Prostate gland (tissue), 2 donors: ENCODE results near the gene TPPP. TPM values are rescaled to one million over a fixed set of nuclear protein-coding genes. Genes with fewer than 3 reads are reported as not detected.

Experiments
- DNase-seq: peaks from one replicate; pipeline ENCODE4 v3.0.0-alpha.2; 2019; ENCODE audit warnings: low spot score
- H3K27ac ChIP-seq, 2 donors: fragments of 200-600 bp; sonication (generic); 2 replicates each; pipeline ENCODE4 v1.5.1; 2017 to 2019
- H3K27me3 ChIP-seq: fragments of 200-600 bp; sonication (generic); replicated peaks from 2 replicates; pipeline ENCODE4 v1.5.1; 2019; ENCODE audit not compliant: insufficient read depth
- H3K36me3 ChIP-seq, 2 donors: fragments of 200-600 bp; sonication (generic); 1 replicate in 1 of 2; 2 replicates in 1 of 2; pipeline versions ENCODE4 v1.5.1 to v1.8.1; 2017 to 2019
- H3K4me1 ChIP-seq: fragments of 200-600 bp; sonication (generic); replicated peaks from 2 replicates; pipeline ENCODE4 v1.5.1; 2019
- H3K4me3 ChIP-seq, 2 donors: fragments of 200-600 bp; sonication (generic); 2 replicates each; pipeline ENCODE4 v1.5.1; 2017 to 2019
- H3K9me3 ChIP-seq: fragments of 200-600 bp; sonication (generic); 2 replicates; pipeline ENCODE4 v1.5.1; 2017
- POLR2A ChIP-seq: fragments of 450-650 bp; IDR thresholded peaks from one replicate; pipeline ENCODE4 v1.6.1; 2016; ENCODE audit warnings: antibody characterized with exemption, mild to moderate bottlenecking
- POLR2AphosphoS5 ChIP-seq: sonication (generic); formaldehyde crosslinking; IDR thresholded peaks from one replicate; pipeline ENCODE4 v1.6.1; 2017; ENCODE audit warnings: antibody characterized with exemption
- WGBS: methylation state at CpG from one replicate; pipeline ENCODE4 v1.1.5; 2018; 5-methylcytosine and 5-hydroxymethylcytosine counted together
- intact Hi-C: fragments of 100-400 bp; cut with DNase I; formaldehyde crosslinking; loops from one replicate; pipeline ENCODE4 v1.14.2; 2022
- total RNA-seq, 2 donors: library from RNA; depleted of rRNA; stranded (reverse); fragments of >200 nt; gene quantifications; one replicate each; pipeline ENCODE4 v1.1.0, GENCODE V29; 2016
- TF ChIP-seq, protein P1 (sequence below), 4 experiments: fragments of 200-600 bp in 2 of 4; fragments of 450-650 bp in 2 of 4; sonication (generic) in 2 of 4; IDR thresholded peaks; 1 replicate in 3 of 4; 2 replicates in 1 of 4; pipeline ENCODE4 v1.5.1; 2016 to 2019; ENCODE audit warnings: antibody characterized with exemption in 4 of 4, mild to moderate bottlenecking in 2 of 4, moderate library complexity in 2 of 4

Gene TPPP
- total RNA-seq, 2 donors from 2014 or later = 2.3 to 6.9 TPM

DNA sequence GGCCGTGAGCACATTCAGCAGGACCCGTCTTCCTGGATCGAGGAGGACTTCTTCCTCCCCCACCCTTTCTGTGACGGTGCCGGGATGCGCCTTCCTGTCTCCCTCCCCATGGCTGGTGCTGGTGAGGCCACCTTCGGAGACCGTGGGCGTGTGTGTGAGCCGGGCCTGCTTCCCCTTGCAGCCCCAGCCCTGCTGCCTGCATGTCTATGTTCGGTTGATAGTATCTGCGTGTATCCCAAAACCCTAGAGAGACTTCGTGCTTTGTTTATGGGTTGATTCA lies 68.3 kb downstream of the TPPP start:
- H3K36me3 ChIP-seq = peaks cover 0 to 4% of the 10 kb centered on the region in 2 donors
- no peak overlapping the region for H3K4me3 ChIP-seq
- H3K27ac ChIP-seq = no peak overlapping the region
- DNase-seq = no peak
- H3K27me3 ChIP-seq = no peaks in the 10 kb centered on the region
- no peaks in the 10 kb centered on the region for H3K9me3 ChIP-seq
- WGBS = 82% methylated on average over 13 of the region's 13 CpGs
- intact Hi-C loops = no loop called here
- TF ChIP-seq POLR2AphosphoS5 (no peak), POLR2A (no peak)
- TF ChIP-seq, protein P1, sequence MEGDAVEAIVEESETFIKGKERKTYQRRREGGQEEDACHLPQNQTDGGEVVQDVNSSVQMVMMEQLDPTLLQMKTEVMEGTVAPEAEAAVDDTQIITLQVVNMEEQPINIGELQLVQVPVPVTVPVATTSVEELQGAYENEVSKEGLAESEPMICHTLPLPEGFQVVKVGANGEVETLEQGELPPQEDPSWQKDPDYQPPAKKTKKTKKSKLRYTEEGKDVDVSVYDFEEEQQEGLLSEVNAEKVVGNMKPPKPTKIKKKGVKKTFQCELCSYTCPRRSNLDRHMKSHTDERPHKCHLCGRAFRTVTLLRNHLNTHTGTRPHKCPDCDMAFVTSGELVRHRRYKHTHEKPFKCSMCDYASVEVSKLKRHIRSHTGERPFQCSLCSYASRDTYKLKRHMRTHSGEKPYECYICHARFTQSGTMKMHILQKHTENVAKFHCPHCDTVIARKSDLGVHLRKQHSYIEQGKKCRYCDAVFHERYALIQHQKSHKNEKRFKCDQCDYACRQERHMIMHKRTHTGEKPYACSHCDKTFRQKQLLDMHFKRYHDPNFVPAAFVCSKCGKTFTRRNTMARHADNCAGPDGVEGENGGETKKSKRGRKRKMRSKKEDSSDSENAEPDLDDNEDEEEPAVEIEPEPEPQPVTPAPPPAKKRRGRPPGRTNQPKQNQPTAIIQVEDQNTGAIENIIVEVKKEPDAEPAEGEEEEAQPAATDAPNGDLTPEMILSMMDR (IDR thresholded peaks at IDR 0.05) = no peak
- no peaks in the 10 kb centered on the region for H3K4me1 ChIP-seq

DNA sequence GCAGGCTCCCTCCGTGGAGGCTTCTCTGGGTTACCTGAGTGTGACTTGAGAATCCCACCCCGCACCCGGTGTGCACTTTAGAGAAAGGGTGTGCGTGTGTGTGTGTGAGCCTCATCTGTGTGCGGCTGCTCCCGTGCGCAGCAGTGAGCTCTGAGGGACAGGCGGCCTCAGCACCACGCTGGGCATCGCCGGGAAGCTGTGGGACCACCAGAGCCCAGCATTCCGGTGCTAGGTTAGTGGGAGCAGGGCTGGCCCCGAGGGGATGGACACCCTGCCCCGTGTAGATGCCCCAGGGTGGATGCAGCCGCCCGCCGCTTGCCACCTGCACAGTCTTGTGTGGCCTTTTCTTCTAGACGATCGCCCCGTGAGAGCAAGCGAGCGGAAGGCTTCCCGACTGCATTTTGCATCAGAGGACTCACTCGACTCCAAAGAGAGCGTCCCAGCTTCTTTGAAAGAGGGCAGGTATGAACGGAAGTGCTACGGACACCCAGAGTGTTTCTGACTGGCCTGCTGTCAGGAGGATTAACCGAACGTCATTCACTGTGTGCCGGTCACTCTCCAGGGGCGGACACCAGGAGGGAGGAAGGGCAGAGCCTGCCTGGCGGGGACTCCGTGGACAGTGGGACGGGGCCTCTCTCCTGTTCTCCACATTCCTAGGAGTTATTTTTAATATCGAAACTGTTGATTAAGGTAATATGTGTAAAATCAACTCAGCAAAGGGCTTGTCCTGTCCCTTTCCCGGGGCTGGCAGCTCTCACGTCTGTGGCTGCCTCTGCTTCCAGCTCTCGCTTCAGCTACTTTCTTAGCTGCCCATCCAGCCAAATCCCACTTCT lies 68.8 kb downstream of the TPPP start:
- TF ChIP-seq POLR2AphosphoS5 = no peak
- Histone ChIP-seq H3K4me1 (no peaks in the 10 kb centered on the region), H3K9me3 (no peaks in the 10 kb centered on the region), H3K27ac (no peak overlapping the region), H3K36me3 (peaks cover 0 to 4% of the 10 kb centered on the region in 2 donors), H3K27me3 (no peaks in the 10 kb centered on the region), H3K4me3 (no peak overlapping the region)
- WGBS = 89% methylated on average over 38 of the region's 38 CpGs
- no peak for DNase-seq
- intact Hi-C loops = no loop called here

DNA sequence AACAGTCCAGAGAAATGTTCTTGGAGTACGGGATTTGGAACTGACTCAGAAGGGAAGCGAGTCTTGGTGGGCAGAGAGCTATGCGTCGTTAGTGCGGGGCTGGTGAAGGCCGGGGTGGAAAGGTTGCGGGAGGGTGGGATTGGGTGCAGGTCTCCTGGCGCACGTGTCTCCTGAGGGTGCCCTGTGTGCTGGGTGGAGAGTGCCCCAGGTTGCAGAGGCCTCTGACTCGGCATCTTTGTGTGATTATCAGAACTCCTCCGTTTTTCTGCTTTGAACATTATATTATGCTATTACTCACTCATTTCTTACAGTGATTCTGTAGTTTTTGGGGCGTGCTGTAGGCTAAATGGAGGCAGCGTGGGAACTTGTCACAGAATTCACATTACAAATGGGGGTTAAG lies 69.6 kb downstream of the TPPP start:
- WGBS = 96% methylated on average over 13 of the region's 13 CpGs
- intact Hi-C loops = no loop called here
- TF ChIP-seq POLR2A (no peak), POLR2AphosphoS5 (no peak)
- TF ChIP-seq, protein P1 (IDR thresholded peaks at IDR 0.05) = no peak

DNA sequence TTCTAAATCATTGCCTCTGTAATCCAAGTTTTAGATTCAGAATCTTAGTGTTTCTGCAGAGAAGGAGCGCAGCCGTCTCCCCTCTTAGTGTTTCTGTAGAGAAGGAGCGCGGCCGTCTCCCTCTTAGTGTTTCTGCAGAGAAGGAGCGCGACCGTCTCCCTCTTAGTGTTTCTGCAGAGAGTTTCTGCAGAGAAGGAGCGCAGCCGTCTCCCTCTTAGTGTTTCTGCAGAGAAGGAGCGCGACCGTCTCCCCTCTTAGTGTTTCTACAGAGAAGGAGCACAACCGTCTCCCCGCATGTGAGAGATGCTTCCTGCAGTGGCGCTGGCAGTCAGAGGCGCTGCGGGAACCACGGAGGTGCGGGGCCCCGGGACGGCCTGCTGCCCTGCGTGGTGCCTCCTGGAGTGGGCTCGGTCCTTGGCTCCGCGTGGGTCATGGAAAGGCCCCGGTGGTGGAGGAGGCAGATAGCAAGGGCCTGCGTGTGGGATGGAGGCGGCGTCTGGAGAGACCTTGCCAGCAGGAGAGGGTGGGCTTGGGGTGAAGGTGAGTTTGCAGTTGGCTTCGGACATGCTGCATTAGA lies 70.1 kb downstream of the TPPP start:
- no peaks in the 10 kb centered on the region for H3K27me3 ChIP-seq
- TF ChIP-seq POLR2AphosphoS5 (no peak), POLR2A (no peak)
- TF ChIP-seq, protein P1 (IDR thresholded peaks at IDR 0.05) = no peak
- H3K27ac ChIP-seq = no peak overlapping the region
- no peaks in the 10 kb centered on the region for H3K9me3 ChIP-seq
- WGBS = 94% methylated on average over 31 of the region's 31 CpGs
- no peaks in the 10 kb centered on the region for H3K4me1 ChIP-seq
- H3K36me3 ChIP-seq = peaks cover 0 to 4% of the 10 kb centered on the region in 2 donors
- no peak for DNase-seq
- H3K4me3 ChIP-seq = no peak overlapping the region
- intact Hi-C loops = no loop called here

More for the DNA sequence above, 69.6 kb downstream of the TPPP start:
- no peaks in the 10 kb centered on the region for H3K4me1 ChIP-seq
- no peaks in the 10 kb centered on the region for H3K27me3 ChIP-seq
- DNase-seq = no peak
- H3K27ac ChIP-seq = no peak overlapping the region
- no peaks in the 10 kb centered on the region for H3K9me3 ChIP-seq
- H3K36me3 ChIP-seq = peaks cover 0 to 4% of the 10 kb centered on the region in 2 donors
- H3K4me3 ChIP-seq = no peak overlapping the region

DNA sequence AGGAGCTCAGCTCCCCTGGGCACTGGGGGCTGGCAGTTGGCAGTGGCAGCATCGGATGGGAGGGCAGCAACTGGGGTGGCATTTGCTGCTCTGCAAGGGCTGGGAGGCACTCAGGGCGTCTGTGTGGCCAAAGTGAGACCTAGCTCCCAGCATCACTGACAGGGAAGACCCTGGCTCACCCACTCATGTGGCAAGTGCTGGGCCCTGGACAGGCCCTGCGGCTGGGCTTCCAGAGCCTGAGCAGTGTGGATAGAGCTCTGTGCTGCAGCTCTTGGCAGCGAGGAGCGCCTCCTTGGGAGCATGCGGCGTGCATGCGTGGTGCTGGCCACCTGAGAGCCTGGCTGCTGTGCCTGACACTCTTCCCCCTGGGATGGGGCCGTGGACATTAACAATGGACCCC lies 70.8 kb downstream of the TPPP start:
- no peak for DNase-seq
- TF ChIP-seq, protein P1 (IDR thresholded peaks at IDR 0.05) = no peak
- TF ChIP-seq POLR2AphosphoS5 = no peak
- TF ChIP-seq POLR2A = no peak
- H3K9me3 ChIP-seq = no peaks in the 10 kb centered on the region
- H3K27ac ChIP-seq = no peak overlapping the region
- 94% methylated on average over 9 of the region's 9 CpGs for WGBS
- no peaks in the 10 kb centered on the region for H3K27me3 ChIP-seq
- no peaks in the 10 kb centered on the region for H3K4me1 ChIP-seq
- H3K36me3 ChIP-seq = peaks cover 0 to 4% of the 10 kb centered on the region in 2 donors
- no peak overlapping the region for H3K4me3 ChIP-seq
- intact Hi-C loops = no loop called here
